ENCODE data around the gene PI3. TPM values are rescaled to one million over a fixed set of nuclear protein-coding genes. Genes with fewer than 3 reads are reported as not detected.

PI3 gene, protein sequence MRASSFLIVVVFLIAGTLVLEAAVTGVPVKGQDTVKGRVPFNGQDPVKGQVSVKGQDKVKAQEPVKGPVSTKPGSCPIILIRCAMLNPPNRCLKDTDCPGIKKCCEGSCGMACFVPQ
- total RNA-seq: not detected in 2 replicates

DNA sequence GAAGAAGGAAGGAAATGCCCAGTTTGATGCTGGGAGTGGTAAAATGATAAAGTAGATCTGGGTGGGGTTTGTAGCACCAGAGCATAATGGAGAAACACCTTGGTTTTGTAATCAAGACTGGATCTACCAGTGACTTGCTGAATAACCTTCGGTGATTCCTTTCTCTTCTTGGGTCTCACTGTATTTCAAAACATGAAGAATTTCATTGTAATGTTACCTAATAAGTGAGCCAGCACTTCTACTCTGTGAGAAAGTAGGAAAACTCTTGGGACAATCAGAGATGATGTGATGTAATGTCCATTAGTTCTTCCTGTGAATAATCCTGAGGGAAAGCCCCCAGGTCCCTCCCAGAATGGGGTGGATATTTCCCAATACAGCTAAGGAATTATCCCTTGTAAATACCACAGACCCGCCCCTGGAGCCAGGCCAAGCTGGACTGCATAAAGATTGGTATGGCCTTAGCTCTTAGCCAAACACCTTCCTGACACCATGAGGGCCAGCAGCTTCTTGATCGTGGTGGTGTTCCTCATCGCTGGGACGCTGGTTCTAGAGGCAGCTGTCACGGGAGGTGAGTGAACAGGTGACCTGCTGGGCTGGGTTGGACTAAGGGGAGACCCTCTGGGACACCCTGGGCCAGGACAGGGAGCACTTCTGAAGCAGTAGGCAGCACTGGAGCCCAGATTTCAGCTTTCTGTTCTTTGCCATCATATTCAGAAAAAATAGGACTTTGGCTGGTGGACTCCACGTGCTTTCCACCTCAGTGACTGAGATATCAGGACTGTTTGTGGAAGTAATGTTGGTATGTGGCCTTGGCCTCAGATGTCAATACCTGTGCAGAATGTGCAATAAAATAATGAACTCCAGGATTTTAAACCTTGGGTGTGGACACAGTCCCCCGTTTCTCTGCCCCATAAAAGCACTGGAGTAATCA, at the start of gene PI3:
Gene PI3, plus strand, starts transcription at position 469 of the 931 bp plus-strand sequence. Its CDS starts 21 bp downstream, at position 490.

DNA sequence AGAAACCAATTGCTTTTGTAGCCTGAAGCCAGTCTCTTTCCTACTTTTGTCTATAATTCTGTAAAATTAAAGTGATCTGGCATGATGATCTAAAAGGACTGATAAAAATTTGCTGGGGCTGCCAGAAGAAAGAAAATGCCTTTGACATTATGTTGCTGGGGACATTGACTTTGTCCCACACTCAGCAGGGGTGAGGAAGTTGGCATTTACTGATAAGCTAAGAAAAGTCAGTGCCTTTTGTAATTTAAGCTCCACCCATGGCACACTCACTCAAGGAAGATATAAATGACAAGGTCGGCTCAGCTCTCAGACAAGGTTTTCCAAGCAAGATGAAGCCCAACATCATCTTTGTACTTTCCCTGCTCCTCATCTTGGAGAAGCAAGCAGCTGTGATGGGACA, 32.0 kb downstream of the PI3 start, which contains the start of gene SEMG1:
Gene SEMG1, plus strand, starts transcription at position 309 of the 400 bp plus-strand sequence. Its CDS starts 21 bp downstream, at position 330.

DNA sequence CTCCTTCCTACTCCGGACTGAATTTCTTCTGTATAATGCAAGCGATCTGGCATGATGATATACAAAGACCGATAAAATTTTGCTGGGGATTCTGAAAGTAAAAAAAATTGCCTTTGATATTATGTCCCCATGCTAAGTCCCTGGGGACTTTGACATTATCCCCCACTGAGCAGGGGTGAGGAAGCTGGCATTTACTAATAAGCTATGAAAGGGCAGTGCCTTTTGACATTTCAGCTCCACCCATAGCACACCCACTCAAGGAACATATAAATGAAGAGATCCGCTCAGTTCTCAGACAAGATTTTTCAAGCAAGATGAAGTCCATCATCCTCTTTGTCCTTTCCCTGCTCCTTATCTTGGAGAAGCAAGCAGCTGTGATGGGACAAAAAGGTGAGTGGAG, 46.4 kb downstream of the PI3 start, which contains the start of gene SEMG2:
Gene SEMG2, plus strand, starts transcription at position 298 of the 400 bp plus-strand sequence. Its CDS starts 17 bp downstream, at position 315.

Other genes with a start within 250 kb of the PI3 start
- gene TOMM34, start 214.5 kb upstream of the PI3 start, total RNA-seq: 33.3 and 44.5 TPM in 2 replicates
- gene STK4, start 208.4 kb upstream of the PI3 start, total RNA-seq: 24.5 and 29.7 TPM in 2 replicates
- gene KCNS1, start 73.8 kb upstream of the PI3 start, total RNA-seq: 0.19 and 0.33 TPM in 2 replicates
- gene WFDC5, start 59.7 kb upstream of the PI3 start, total RNA-seq: not detected in 2 replicates
- gene WFDC12, start 50.4 kb upstream of the PI3 start, total RNA-seq: not detected in 2 replicates
- not detected in 2 replicates for gene SEMG1, start 32.1 kb downstream of the PI3 start, total RNA-seq
- gene SEMG2, start 46.5 kb downstream of the PI3 start, total RNA-seq: not detected in 2 replicates
- not detected in 2 replicates for gene SLPI, start 79.7 kb downstream of the PI3 start, total RNA-seq
- gene RBPJL, start 131.9 kb downstream of the PI3 start, total RNA-seq: not detected in 2 replicates
- 0.33 TPM in 1 of 2 replicates, not detected in the other for gene MATN4, start 133.4 kb downstream of the PI3 start, total RNA-seq
- 36.8 and 59.1 TPM in 2 replicates for gene SDC4, start 173.5 kb downstream of the PI3 start, total RNA-seq
- gene SYS1, start 188.3 kb downstream of the PI3 start, total RNA-seq: 27.7 and 37.9 TPM in 2 replicates
- gene TP53TG5, start 203.4 kb downstream of the PI3 start, total RNA-seq: not detected in 2 replicates
- gene DBNDD2, start 233.4 kb downstream of the PI3 start, total RNA-seq: 4.9 and 8.2 TPM in 2 replicates
- 49.8 and 63.7 TPM in 2 replicates for gene PIGT, start 241.2 kb downstream of the PI3 start, total RNA-seq